AG09309 (cell line): ENCODE measurements around the gene SEC23IP.
"Not testable (repeated sequence)": the region's sequence is repeated elsewhere in the genome, so short reads cannot be mapped to it uniquely, and the experiment has no call there.

Experiments used
- DNase-seq: peaks from one replicate; pipeline ENCODE4 v3.0.0-alpha.2; 2010; ENCODE audit warnings: low read depth
- H3K4me3 ChIP-seq: 2 replicates; pipeline ENCODE4 v1.5.1; 2011; ENCODE audit warnings: mild to moderate bottlenecking, low read depth, low read length, moderate library complexity; ENCODE audit not compliant: control insufficient read depth
- CTCF ChIP-seq: IDR thresholded peaks from 2 replicates; pipeline ENCODE4 v1.5.1; 2011; ENCODE audit warnings: mild to moderate bottlenecking, low read depth, low read length, inconsistent platforms; ENCODE audit not compliant: insufficient read depth, control insufficient read depth; ENCODE audit errors: missing control alignments

The SEC23IP gene

DNA sequence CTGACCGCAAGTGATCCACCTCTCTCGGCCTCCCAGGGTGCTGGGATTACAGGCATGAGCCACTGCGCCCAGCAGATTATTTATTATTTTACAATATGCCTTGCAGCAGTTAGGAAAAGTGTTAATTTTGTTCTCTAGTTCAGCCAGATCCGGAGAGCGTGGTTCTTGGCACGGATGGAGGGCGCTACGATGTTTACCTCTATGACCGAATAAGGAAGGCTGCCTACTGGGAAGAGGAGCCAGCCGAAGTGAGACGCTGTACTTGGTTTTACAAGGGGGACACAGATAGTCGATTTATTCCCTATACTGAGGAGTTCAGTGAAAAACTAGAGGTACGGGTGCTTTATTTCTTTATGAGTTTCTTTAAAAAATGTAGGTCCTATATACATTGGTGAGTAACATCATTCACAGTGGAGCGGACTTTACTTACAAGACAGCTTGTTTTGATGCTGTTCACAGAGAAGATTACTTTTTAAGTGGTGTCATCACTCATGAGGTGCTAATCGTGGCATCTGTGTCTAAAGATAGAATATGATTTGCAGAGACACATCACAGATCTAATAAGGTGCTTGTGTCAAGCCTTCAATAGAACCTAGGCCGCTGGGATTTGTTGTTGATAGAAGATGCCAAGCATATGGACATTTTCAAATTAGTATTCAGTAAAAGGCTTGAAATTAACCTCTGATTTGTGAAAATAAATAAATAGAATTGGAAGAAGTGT lies 11.6 kb downstream of the SEC23IP start:
- no peak for DNase-seq
- H3K4me3 ChIP-seq = no peak overlapping the region
- TF ChIP-seq CTCF = no peak

DNA sequence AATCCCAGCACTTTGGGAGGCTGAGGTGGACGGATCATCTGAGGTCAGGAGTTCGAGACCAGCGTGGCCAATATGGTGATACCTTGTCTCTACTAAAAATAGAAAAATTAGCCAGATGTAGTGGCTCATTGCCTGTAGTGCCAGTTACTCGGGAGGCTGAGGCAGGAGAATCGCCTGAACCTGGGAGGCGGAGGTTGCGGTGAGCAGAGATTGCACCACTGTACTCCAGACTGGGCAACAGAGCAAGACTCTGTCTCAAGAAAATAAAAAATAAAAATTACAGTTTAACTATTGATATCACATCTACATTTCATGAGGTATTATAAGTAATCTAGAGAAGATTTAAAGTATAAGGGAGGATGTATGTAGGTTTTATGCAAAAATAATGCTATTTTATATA lies 15.2 kb downstream of the SEC23IP start:
- not testable (repeated sequence) for DNase-seq, H3K4me3 ChIP-seq

DNA sequence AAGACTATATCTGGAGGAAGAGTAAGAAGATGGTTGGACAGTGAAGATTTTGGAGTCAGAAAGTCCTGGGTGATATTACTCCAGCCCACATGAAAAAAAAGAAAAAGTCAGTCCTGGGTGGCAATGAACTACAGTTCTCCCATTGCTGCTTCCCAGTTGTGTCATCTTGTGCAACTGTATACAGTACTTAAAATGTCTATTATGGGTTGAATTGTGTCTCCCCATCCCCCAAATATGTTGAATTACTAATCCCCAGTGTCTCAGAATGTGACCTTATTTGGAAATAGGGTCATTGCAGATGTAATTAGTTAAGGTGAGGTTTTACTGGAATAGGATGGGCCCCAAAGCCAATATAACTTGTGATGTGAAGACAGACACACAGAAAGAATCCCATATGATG lies 15.6 kb downstream of the SEC23IP start:
- no peak for TF ChIP-seq CTCF
- DNase-seq = no peak
- H3K4me3 ChIP-seq = no peak overlapping the region

DNA sequence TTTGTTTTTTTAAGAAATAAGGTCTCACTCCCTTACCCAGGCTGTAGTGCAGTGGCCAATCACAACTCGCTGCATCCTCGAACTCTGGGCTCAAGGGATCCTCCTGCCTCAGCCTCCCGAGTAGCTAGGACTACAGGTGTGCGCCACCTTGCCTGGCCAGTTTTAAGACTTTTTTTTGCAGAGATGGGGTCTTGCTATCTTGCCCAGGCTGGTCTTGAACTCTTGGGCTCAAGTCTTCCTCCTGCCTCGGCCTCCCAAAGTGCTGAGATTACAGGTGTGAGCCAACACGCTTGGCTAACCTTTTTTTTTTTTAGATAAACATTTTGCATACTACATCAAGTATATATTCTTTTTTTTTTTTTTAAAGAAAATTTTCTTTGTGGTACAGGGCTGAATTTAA lies 18.2 kb downstream of the SEC23IP start:
- TF ChIP-seq CTCF = no peak
- no peak overlapping the region for H3K4me3 ChIP-seq
- DNase-seq = no peak

DNA sequence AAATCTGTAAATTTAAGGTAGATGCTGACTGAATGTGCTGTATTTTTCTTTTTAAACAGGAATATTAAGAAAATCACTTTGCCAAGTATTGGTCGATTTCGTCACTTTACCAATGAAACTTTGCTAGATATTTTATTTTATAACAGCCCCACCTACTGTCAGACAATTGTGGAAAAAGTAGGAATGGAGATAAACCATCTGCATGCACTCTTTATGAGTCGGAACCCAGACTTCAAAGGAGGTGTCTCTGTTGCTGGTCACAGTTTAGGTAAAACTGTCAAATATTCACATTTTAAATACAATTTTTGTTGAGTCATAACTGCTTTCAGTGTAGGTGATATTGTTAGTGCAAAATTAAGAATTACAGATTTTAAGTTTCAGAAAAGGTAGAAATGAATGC lies 25.2 kb downstream of the SEC23IP start:
- no peak for TF ChIP-seq CTCF
- no peak for DNase-seq
- no peak overlapping the region for H3K4me3 ChIP-seq

DNA sequence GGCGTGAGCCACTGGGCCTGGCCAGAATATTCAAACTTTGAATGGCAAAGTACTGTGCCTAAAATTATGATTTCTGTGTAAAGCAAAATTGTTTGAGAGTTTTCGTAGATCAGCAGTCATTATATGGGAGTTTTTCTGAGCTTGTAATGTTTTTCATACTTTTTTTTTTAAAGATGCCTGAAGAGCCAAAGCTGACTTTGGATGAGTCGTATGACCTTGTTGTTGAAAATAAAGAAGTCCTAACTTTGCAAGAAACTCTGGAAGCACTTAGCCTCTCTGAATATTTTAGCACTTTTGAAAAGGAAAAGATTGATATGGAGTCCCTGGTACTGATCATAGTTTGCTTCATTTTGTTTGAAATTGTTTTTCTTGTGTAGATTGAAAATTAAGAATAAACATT lies 26.7 kb downstream of the SEC23IP start:
- DNase-seq = no peak
- TF ChIP-seq CTCF = no peak
- no peak overlapping the region for H3K4me3 ChIP-seq

DNA sequence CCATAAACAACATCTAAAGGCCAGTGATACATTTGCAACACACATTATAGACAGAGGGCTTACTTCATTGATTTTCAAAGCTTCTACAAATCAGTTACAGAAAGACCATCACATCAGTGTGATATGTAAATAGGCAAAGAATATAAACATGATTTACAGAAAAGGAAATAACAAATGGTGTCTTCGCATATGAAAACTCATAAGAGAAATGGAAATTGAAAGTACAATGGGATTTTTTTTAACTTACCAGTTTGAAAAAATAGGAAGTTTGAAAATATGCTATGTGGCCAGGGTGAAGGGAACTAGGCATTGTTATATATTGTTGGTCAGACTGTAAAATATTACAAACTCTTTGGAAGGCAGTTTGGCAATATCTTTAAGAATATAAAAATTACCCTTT lies 27.3 kb downstream of the SEC23IP start:
- H3K4me3 ChIP-seq = no peak overlapping the region
- no peak for DNase-seq

More for the DNA sequence above, 27.3 kb downstream of the SEC23IP start:
- no peak for TF ChIP-seq CTCF
